ENCODE measurements around the gene ODAD3. TPM values are rescaled to one million over a fixed set of nuclear protein-coding genes. Genes with fewer than 3 reads are reported as not detected.
A peak's percentile ranks its signal among the peaks of the same experiment; 100 is the strongest.

The ODAD3 gene
- total and polyA plus RNA-seq, 2 of the 13 experiments (the other 11 are each of a cell fraction or from before 2014, with no cell fraction given) = 0.04 to 0.08 TPM

DNA sequence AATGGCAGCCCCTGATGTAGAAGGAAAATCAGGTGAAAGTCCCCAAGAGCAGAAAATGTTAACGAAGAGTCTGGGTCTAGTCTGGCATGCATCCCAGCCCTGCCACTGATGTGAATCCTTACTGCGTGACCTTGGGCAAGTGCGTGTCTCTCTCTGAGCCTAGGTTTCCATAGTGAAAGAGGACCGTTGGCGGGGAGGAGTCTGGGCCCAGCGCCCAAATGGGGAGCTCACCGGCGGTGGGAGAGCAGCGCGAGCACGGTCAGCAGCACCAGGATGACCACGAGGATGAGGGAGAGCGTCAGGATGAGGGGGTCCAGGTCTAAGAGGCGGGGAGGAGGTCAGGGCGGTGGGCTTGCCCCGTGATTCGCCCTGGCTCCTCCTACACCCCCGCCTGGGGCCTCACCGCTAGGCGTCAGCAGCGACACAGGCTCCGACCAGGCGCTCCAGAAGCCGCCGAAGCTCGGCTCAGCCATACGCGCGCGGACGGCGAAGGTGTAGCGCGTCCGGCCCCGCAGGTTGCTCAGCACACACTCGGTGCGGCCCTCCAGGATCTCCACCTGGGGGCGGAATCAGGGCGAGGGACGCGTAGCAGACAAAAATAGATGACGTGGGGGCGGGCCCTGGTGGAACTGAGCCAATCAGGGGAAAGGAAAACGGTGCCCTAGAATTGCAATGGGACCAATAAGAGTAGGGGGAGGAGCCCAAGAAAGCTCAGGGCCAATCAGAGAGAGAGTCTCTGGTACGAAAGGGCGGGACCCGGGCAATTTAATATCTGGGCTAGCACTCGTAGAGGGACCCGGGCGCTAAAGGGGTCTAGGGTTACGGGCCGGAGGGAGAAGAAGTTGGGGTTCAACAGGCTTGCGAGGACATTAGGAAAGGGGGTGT lies 54.0 kb downstream of the ODAD3 start (continued):
- TF ChIP-seq ZNF335 (CRISPR knock-in tag; IDR thresholded peaks at IDR 0.05) (no peak), KLF16 (CRISPR knock-in tag; IDR thresholded peaks at IDR 0.05) (peak in 1 of 2 experiments; percentile 86; a peak in 1 of 4 replicates), TGIF2 (CRISPR knock-in tag; IDR thresholded peaks at IDR 0.05) (0 out of 2 replicates have a peak, but pooled peaks have one; percentile 56), DMAP1 (CRISPR knock-in tag; IDR thresholded peaks at IDR 0.05) (no peak; the same call in 1 of the 2 replicates), AGO2 (optimal IDR thresholded peaks at IDR 0.05; ENCODE audit: low read depth, low read length) (peak; percentile 43), AGO1 (IDR thresholded peaks at IDR 0.05; ENCODE audit: low read depth, low read length, poor library complexity, severe bottlenecking) (peak; percentile 65), ZSCAN9 (CRISPR knock-in tag; IDR thresholded peaks at IDR 0.05; ENCODE audit: borderline replicate concordance) (no peak), GATAD1 (CRISPR knock-in tag; IDR thresholded peaks at IDR 0.05) (peak; percentile 57; the same call in 1 of the 2 replicates), NCOA5 (CRISPR knock-in tag; IDR thresholded peaks at IDR 0.05) (no peak), ZNF747 (CRISPR knock-in tag; IDR thresholded peaks at IDR 0.05; ENCODE audit: borderline replicate concordance) (no peak), FOSL2 (CRISPR knock-in tag; IDR thresholded peaks at IDR 0.05) (peak; percentile 64), NFIC (IDR thresholded peaks at IDR 0.05; ENCODE audit: low read length) (no peak), SMAD1 (CRISPR knock-in tag; IDR thresholded peaks at IDR 0.05; ENCODE audit: borderline replicate concordance, low read depth) (no peak), ZNF143 (CRISPR knock-in tag; IDR thresholded peaks at IDR 0.05) (no peak), TOE1 (CRISPR knock-in tag; IDR thresholded peaks at IDR 0.05) (no peak), CBX5 (CRISPR knock-in tag; IDR thresholded peaks at IDR 0.05; ENCODE audit: borderline replicate concordance) (peak; percentile 92; the same call in 1 of the 2 replicates), ZNF768 (CRISPR knock-in tag; IDR thresholded peaks at IDR 0.05) (peak; percentile 95), SIN3B (IDR thresholded peaks at IDR 0.05; ENCODE audit: low read length) (peak; percentile 88), ZNF709 (CRISPR knock-in tag; IDR thresholded peaks at IDR 0.05) (no peak), TP53 (CRISPR knock-in tag; conservative IDR thresholded peaks at IDR 0.05) (0 out of 2 replicates have a peak, but pooled peaks have one; percentile 30), ZNF564 (CRISPR knock-in tag; IDR thresholded peaks at IDR 0.05) (no peak)
- TF ChIP-seq, protein P1, sequence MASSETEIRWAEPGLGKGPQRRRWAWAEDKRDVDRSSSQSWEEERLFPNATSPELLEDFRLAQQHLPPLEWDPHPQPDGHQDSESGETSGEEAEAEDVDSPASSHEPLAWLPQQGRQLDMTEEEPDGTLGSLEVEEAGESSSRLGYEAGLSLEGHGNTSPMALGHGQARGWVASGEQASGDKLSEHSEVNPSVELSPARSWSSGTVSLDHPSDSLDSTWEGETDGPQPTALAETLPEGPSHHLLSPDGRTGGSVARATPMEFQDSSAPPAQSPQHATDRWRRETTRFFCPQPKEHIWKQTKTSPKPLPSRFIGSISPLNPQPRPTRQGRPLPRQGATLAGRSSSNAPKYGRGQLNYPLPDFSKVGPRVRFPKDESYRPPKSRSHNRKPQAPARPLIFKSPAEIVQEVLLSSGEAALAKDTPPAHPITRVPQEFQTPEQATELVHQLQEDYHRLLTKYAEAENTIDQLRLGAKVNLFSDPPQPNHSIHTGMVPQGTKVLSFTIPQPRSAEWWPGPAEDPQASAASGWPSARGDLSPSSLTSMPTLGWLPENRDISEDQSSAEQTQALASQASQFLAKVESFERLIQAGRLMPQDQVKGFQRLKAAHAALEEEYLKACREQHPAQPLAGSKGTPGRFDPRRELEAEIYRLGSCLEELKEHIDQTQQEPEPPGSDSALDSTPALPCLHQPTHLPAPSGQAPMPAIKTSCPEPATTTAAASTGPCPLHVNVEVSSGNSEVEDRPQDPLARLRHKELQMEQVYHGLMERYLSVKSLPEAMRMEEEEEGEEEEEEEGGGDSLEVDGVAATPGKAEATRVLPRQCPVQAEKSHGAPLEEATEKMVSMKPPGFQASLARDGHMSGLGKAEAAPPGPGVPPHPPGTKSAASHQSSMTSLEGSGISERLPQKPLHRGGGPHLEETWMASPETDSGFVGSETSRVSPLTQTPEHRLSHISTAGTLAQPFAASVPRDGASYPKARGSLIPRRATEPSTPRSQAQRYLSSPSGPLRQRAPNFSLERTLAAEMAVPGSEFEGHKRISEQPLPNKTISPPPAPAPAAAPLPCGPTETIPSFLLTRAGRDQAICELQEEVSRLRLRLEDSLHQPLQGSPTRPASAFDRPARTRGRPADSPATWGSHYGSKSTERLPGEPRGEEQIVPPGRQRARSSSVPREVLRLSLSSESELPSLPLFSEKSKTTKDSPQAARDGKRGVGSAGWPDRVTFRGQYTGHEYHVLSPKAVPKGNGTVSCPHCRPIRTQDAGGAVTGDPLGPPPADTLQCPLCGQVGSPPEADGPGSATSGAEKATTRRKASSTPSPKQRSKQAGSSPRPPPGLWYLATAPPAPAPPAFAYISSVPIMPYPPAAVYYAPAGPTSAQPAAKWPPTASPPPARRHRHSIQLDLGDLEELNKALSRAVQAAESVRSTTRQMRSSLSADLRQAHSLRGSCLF (CRISPR knock-in tag; IDR thresholded peaks at IDR 0.05; ENCODE audit: borderline replicate concordance) = no peak
- TF ChIP-seq, protein P2, sequence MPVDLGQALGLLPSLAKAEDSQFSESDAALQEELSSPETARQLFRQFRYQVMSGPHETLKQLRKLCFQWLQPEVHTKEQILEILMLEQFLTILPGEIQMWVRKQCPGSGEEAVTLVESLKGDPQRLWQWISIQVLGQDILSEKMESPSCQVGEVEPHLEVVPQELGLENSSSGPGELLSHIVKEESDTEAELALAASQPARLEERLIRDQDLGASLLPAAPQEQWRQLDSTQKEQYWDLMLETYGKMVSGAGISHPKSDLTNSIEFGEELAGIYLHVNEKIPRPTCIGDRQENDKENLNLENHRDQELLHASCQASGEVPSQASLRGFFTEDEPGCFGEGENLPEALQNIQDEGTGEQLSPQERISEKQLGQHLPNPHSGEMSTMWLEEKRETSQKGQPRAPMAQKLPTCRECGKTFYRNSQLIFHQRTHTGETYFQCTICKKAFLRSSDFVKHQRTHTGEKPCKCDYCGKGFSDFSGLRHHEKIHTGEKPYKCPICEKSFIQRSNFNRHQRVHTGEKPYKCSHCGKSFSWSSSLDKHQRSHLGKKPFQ (CRISPR knock-in tag; IDR thresholded peaks at IDR 0.05; ENCODE audit: insufficient replicate concordance) = no peak
- TF ChIP-seq, protein P3, sequence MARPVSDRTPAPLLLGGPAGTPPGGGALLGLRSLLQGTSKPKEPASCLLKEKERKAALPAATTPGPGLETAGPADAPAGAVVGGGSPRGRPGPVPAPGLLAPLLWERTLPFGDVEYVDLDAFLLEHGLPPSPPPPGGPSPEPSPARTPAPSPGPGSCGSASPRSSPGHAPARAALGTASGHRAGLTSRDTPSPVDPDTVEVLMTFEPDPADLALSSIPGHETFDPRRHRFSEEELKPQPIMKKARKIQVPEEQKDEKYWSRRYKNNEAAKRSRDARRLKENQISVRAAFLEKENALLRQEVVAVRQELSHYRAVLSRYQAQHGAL (CRISPR knock-in tag; IDR thresholded peaks at IDR 0.05; ENCODE audit: not compliant biosample characterization) = no peak
